ENCODE measurements around the gene ADAP1.

Gene ADAP1

GRCh38 chr7:995571-995970 lies 41.1 kb upstream of the ADAP1 start:
- H3K27ac ChIP-seq (ENCODE audit: low read depth, low read length) = no peak overlapping the region
- peaks cover 0 to 34% (median 13%) of the 10 kb centered on the region in 5 donors for H3K36me3 ChIP-seq (ENCODE audit: control insufficient read depth in 5 of 5, insufficient read depth in 5 of 5, low read length in 5 of 5)
- peaks cover 0 to 13% (median 6%) of the 10 kb centered on the region in 5 donors for H3K4me1 ChIP-seq (ENCODE audit: control insufficient read depth in 5 of 5, insufficient read depth in 5 of 5, low read length in 5 of 5)
- H3K4me3 ChIP-seq (ENCODE audit: low read depth in 1 of 5, low read length in 5 of 5) = no peak overlapping the region
- peaks cover 6 to 16% (median 15%) of the 10 kb centered on the region in 5 donors for H3K27me3 ChIP-seq (ENCODE audit: control insufficient read depth in 5 of 5, insufficient read depth in 4 of 5, low read length in 5 of 5)
- H3K9ac ChIP-seq (ENCODE audit: low read length in 5 of 5) = no peak overlapping the region
- no peaks in the 10 kb centered on the region for H3K9me3 ChIP-seq (ENCODE audit: control insufficient read depth in 5 of 5, low read length in 5 of 5)

- no peak overlapping the region for H3K27ac ChIP-seq (ENCODE audit: low read depth, low read length)
- no peak overlapping the region for H3K9ac ChIP-seq (ENCODE audit: low read length in 5 of 5)
- H3K9me3 ChIP-seq (ENCODE audit: control insufficient read depth in 5 of 5, low read length in 5 of 5) = no peaks in the 10 kb centered on the region
- H3K4me3 ChIP-seq (ENCODE audit: low read depth in 1 of 5, low read length in 5 of 5) = no peak overlapping the region
- H3K4me1 ChIP-seq (ENCODE audit: control insufficient read depth in 5 of 5, insufficient read depth in 5 of 5, low read length in 5 of 5) = peaks cover 0 to 13% (median 6%) of the 10 kb centered on the region in 5 donors
- H3K36me3 ChIP-seq (ENCODE audit: control insufficient read depth in 5 of 5, insufficient read depth in 5 of 5, low read length in 5 of 5) = peaks cover 0 to 31% (median 10%) of the 10 kb centered on the region in 5 donors
- H3K27me3 ChIP-seq (ENCODE audit: control insufficient read depth in 5 of 5, insufficient read depth in 4 of 5, low read length in 5 of 5) = peaks cover 9 to 20% (median 15%) of the 10 kb centered on the region in 5 donors
These were observed 40.3 kb upstream of the ADAP1 start for GRCh38 chr7:994592-995308.

- Histone ChIP-seq H3K9me3 (ENCODE audit: control insufficient read depth in 5 of 5, low read length in 5 of 5) (no peaks in the 10 kb centered on the region), H3K4me1 (ENCODE audit: control insufficient read depth in 5 of 5, insufficient read depth in 5 of 5, low read length in 5 of 5) (peaks cover 0 to 13% (median 9%) of the 10 kb centered on the region in 5 donors), H3K4me3 (ENCODE audit: low read depth in 1 of 5, low read length in 5 of 5) (no peak overlapping the region), H3K36me3 (ENCODE audit: control insufficient read depth in 5 of 5, insufficient read depth in 5 of 5, low read length in 5 of 5) (peaks cover 0 to 21% (median 3%) of the 10 kb centered on the region in 5 donors), H3K9ac (ENCODE audit: low read length in 5 of 5) (no peak overlapping the region), H3K27ac (ENCODE audit: low read depth, low read length) (no peak overlapping the region), H3K27me3 (ENCODE audit: control insufficient read depth in 5 of 5, insufficient read depth in 4 of 5, low read length in 5 of 5) (peaks cover 19 to 31% (median 25%) of the 10 kb centered on the region in 5 donors)
These were observed 38.5 kb upstream of the ADAP1 start for GRCh38 chr7:992709-993607.

- no peak overlapping the region for H3K27ac ChIP-seq (ENCODE audit: low read depth, low read length)
- no peak overlapping the region for H3K4me3 ChIP-seq (ENCODE audit: low read depth in 1 of 5, low read length in 5 of 5)
- H3K9ac ChIP-seq (ENCODE audit: low read length in 5 of 5) = no peak overlapping the region
- H3K27me3 ChIP-seq (ENCODE audit: control insufficient read depth in 5 of 5, insufficient read depth in 4 of 5, low read length in 5 of 5) = peaks cover 27 to 41% (median 34%) of the 10 kb centered on the region in 5 donors
- peaks cover 0 to 13% (median 9%) of the 10 kb centered on the region in 5 donors for H3K4me1 ChIP-seq (ENCODE audit: control insufficient read depth in 5 of 5, insufficient read depth in 5 of 5, low read length in 5 of 5)
- H3K36me3 ChIP-seq (ENCODE audit: control insufficient read depth in 5 of 5, insufficient read depth in 5 of 5, low read length in 5 of 5) = peaks cover 0 to 13% (median 3%) of the 10 kb centered on the region in 5 donors
- H3K9me3 ChIP-seq (ENCODE audit: control insufficient read depth in 5 of 5, low read length in 5 of 5) = no peaks in the 10 kb centered on the region
These were observed 37.5 kb upstream of the ADAP1 start for GRCh38 chr7:991729-992656.

- H3K9me3 ChIP-seq (ENCODE audit: control insufficient read depth in 5 of 5, low read length in 5 of 5) = no peaks in the 10 kb centered on the region
- no peak overlapping the region for H3K27ac ChIP-seq (ENCODE audit: low read depth, low read length)
- peaks cover 35 to 49% (median 43%) of the 10 kb centered on the region in 5 donors for H3K27me3 ChIP-seq (ENCODE audit: control insufficient read depth in 5 of 5, insufficient read depth in 4 of 5, low read length in 5 of 5)
- H3K4me1 ChIP-seq (ENCODE audit: control insufficient read depth in 5 of 5, insufficient read depth in 5 of 5, low read length in 5 of 5) = peaks cover 0 to 11% (median 9%) of the 10 kb centered on the region in 5 donors
- peaks cover 0 to 5% (median 0%) of the 10 kb centered on the region in 5 donors for H3K36me3 ChIP-seq (ENCODE audit: control insufficient read depth in 5 of 5, insufficient read depth in 5 of 5, low read length in 5 of 5)
- no peak overlapping the region for H3K4me3 ChIP-seq (ENCODE audit: low read depth in 1 of 5, low read length in 5 of 5)
- no peak overlapping the region for H3K9ac ChIP-seq (ENCODE audit: low read length in 5 of 5)
These were observed 36.7 kb upstream of the ADAP1 start for GRCh38 chr7:990933-991728.

- Histone ChIP-seq H3K4me1 (ENCODE audit: control insufficient read depth in 5 of 5, insufficient read depth in 5 of 5, low read length in 5 of 5) (peaks cover 0 to 9% (median 8%) of the 10 kb centered on the region in 5 donors), H3K9me3 (ENCODE audit: control insufficient read depth in 5 of 5, low read length in 5 of 5) (no peaks in the 10 kb centered on the region), H3K27me3 (ENCODE audit: control insufficient read depth in 5 of 5, insufficient read depth in 4 of 5, low read length in 5 of 5) (peaks cover 42 to 56% (median 49%) of the 10 kb centered on the region in 5 donors), H3K9ac (ENCODE audit: low read length in 5 of 5) (no peak overlapping the region), H3K4me3 (ENCODE audit: low read depth in 1 of 5, low read length in 5 of 5) (no peak overlapping the region), H3K27ac (ENCODE audit: low read depth, low read length) (no peak overlapping the region), H3K36me3 (ENCODE audit: control insufficient read depth in 5 of 5, insufficient read depth in 5 of 5, low read length in 5 of 5) (peaks cover 0 to 3% (median 0%) of the 10 kb centered on the region in 5 donors)
These were observed 36.0 kb upstream of the ADAP1 start for GRCh38 chr7:990352-990932.

- H3K9ac ChIP-seq (ENCODE audit: low read length in 5 of 5) = no peak overlapping the region
- H3K9me3 ChIP-seq (ENCODE audit: control insufficient read depth in 5 of 5, low read length in 5 of 5) = no peaks in the 10 kb centered on the region
- peaks cover 0 to 9% (median 8%) of the 10 kb centered on the region in 5 donors for H3K4me1 ChIP-seq (ENCODE audit: control insufficient read depth in 5 of 5, insufficient read depth in 5 of 5, low read length in 5 of 5)
- H3K36me3 ChIP-seq (ENCODE audit: control insufficient read depth in 5 of 5, insufficient read depth in 5 of 5, low read length in 5 of 5) = no peaks in the 10 kb centered on the region
- H3K4me3 ChIP-seq (ENCODE audit: low read depth in 1 of 5, low read length in 5 of 5) = no peak overlapping the region
- no peak overlapping the region for H3K27ac ChIP-seq (ENCODE audit: low read depth, low read length)
- H3K27me3 ChIP-seq (ENCODE audit: control insufficient read depth in 5 of 5, insufficient read depth in 4 of 5, low read length in 5 of 5) = peaks cover 48 to 67% (median 58%) of the 10 kb centered on the region in 5 donors
These were observed 34.6 kb upstream of the ADAP1 start for GRCh38 chr7:988963-989529.

GRCh38 chr7:988426-988911 lies 34.0 kb upstream of the ADAP1 start:
- peaks cover 52 to 71% (median 63%) of the 10 kb centered on the region in 5 donors for H3K27me3 ChIP-seq (ENCODE audit: control insufficient read depth in 5 of 5, insufficient read depth in 4 of 5, low read length in 5 of 5)
- H3K4me1 ChIP-seq (ENCODE audit: control insufficient read depth in 5 of 5, insufficient read depth in 5 of 5, low read length in 5 of 5) = peaks cover 0 to 9% (median 7%) of the 10 kb centered on the region in 5 donors
- no peak overlapping the region for H3K4me3 ChIP-seq (ENCODE audit: low read depth in 1 of 5, low read length in 5 of 5)
- H3K27ac ChIP-seq (ENCODE audit: low read depth, low read length) = no peak overlapping the region
- no peak overlapping the region for H3K9ac ChIP-seq (ENCODE audit: low read length in 5 of 5)
- no peaks in the 10 kb centered on the region for H3K9me3 ChIP-seq (ENCODE audit: control insufficient read depth in 5 of 5, low read length in 5 of 5)
- no peaks in the 10 kb centered on the region for H3K36me3 ChIP-seq (ENCODE audit: control insufficient read depth in 5 of 5, insufficient read depth in 5 of 5, low read length in 5 of 5)
